Gastroesophageal sphincter (tissue), 4 donors: Measurements from ENCODE around the gene ZNF516. TPM values are rescaled to one million over a fixed set of nuclear protein-coding genes. Genes with fewer than 3 reads are reported as not detected.

ENCODE experiments used
- ATAC-seq: fragments of 150-250 bp; one replicate; pipeline ENCODE4 v1.9.1; 2016; ENCODE audit warnings: mild to moderate bottlenecking, moderate library complexity
- H3K27ac ChIP-seq, 4 donors: fragments of 200-600 bp; sonication (generic) in 3 of 4; 1 replicate in 3 of 4; 2 replicates in 1 of 4; pipeline ENCODE4 v1.5.1; 2016 to 2019
- H3K27me3 ChIP-seq: fragments of 200-600 bp; sonication (generic); one replicate; pipeline ENCODE4 v1.5.1; 2019
- H3K36me3 ChIP-seq, 2 donors: fragments of 200-600 bp; sonication (generic); one replicate each; pipeline ENCODE4 v1.5.1; 2019; ENCODE audit warnings: control low read depth in 1 of 2
- H3K4me1 ChIP-seq, 3 donors: fragments of 200-600 bp; sonication (generic); 1 replicate in 2 of 3; 2 replicates in 1 of 3; pipeline ENCODE4 v1.5.1; 2016 to 2019; ENCODE audit warnings: control low read depth in 2 of 3
- H3K4me3 ChIP-seq, 2 donors: fragments of 200-600 bp; sonication (generic); one replicate each; pipeline ENCODE4 v1.5.1; 2019; ENCODE audit warnings: mild to moderate bottlenecking in 1 of 2, moderate library complexity in 1 of 2
- H3K9me3 ChIP-seq, 3 donors: fragments of 200-600 bp; sonication (generic); one replicate each; pipeline ENCODE4 v1.5.1; 2017 to 2019; ENCODE audit warnings: control low read depth in 2 of 3
- CTCF ChIP-seq, 4 experiments: fragments of 200-600 bp in 2 of 4; fragments of 450-650 bp in 2 of 4; sonication (generic) in 1 of 4; IDR thresholded peaks; one replicate each; pipeline ENCODE4 v1.5.1; 2017 to 2019; ENCODE audit warnings: antibody characterized with exemption in 4 of 4, mild to moderate bottlenecking in 2 of 4, moderate library complexity in 2 of 4
- EP300 ChIP-seq: sonication (generic); formaldehyde crosslinking; IDR thresholded peaks from one replicate; pipeline ENCODE4 v1.6.1; 2017; ENCODE audit warnings: antibody characterized with exemption, mild to moderate bottlenecking
- POLR2A ChIP-seq, 2 donors: fragments of 450-650 bp; IDR thresholded peaks; one replicate each; pipeline ENCODE4 v1.6.1; 2017; ENCODE audit warnings: antibody characterized with exemption in 2 of 2, mild to moderate bottlenecking in 2 of 2, moderate library complexity in 1 of 2
- POLR2AphosphoS5 ChIP-seq: sonication (generic); formaldehyde crosslinking; IDR thresholded peaks from one replicate; pipeline ENCODE4 v1.6.1; 2017; ENCODE audit warnings: antibody characterized with exemption
- WGBS, 2 donors: methylation state at CpG; one replicate each; pipeline ENCODE4 v1.1.5; 2018; ENCODE audit warnings: low coverage in 1 of 2; 5-methylcytosine and 5-hydroxymethylcytosine counted together
- total RNA-seq, 4 donors: library from RNA; depleted of rRNA; stranded (reverse); fragments of >200 nt; gene quantifications; one replicate each; pipeline ENCODE4 v1.1.0, GENCODE V29; 2016

The ZNF516 gene
- total RNA-seq, 4 donors from 2014 or later = 17.8 to 43.8 (median 29.9) TPM

- peaks cover 0 to 21% of the 10 kb centered on the region in 2 donors for H3K36me3 ChIP-seq
- no peaks in the 10 kb centered on the region for H3K27me3 ChIP-seq
- TF ChIP-seq EP300 (no peak), POLR2AphosphoS5 (peak; percentile 93)
- peak overlapping the region in 1 of 2 donors; percentile 32 for H3K4me3 ChIP-seq
- ATAC-seq = peak; percentile 88
- no peaks in the 10 kb centered on the region for H3K9me3 ChIP-seq
- 54 to 57% methylated on average over 6 of the region's 26 CpGs for WGBS, 2 donors
- H3K27ac ChIP-seq = peak overlapping the region; percentile 36 to 87 (median 86)
- peaks cover 0 to 60% (median 16%) of the 10 kb centered on the region in 3 donors for H3K4me1 ChIP-seq
Measured at GRCh38 chr18:76459687-76460350, 35.2 kb downstream of the ZNF516 start.

- WGBS, 2 donors = no CpG with 5 or more reads among the region's 17 CpGs
- Histone ChIP-seq H3K27ac (peak overlapping the region; percentile 36 to 87 (median 86)), H3K36me3 (peaks cover 0 to 21% of the 10 kb centered on the region in 2 donors), H3K4me1 (peaks cover 0 to 65% (median 21%) of the 10 kb centered on the region in 3 donors), H3K4me3 (peak overlapping the region in 1 of 2 donors; percentile 32), H3K9me3 (no peaks in the 10 kb centered on the region), H3K27me3 (no peaks in the 10 kb centered on the region)
- no peak for ATAC-seq
- TF ChIP-seq POLR2AphosphoS5 (no peak), POLR2A (IDR thresholded peaks at IDR 0.05) (no peak), EP300 (no peak), CTCF (IDR thresholded peaks at IDR 0.05) (no peak)
Measured at GRCh38 chr18:76459312-76459686, 35.7 kb downstream of the ZNF516 start.

GRCh38 chr18:76458522-76459311, 36.3 kb downstream of the ZNF516 start:
- H3K27ac ChIP-seq = peak overlapping the region in 3 of 4 donors; percentile 85 to 87 (median 86)
- H3K27me3 ChIP-seq = no peaks in the 10 kb centered on the region
- WGBS, 2 donors = 90 to 93% methylated on average over 5 to 25 of the region's 51 CpGs
- no peaks in the 10 kb centered on the region for H3K9me3 ChIP-seq
- no peak for ATAC-seq
- TF ChIP-seq CTCF (IDR thresholded peaks at IDR 0.05) = no peak
- TF ChIP-seq POLR2A (IDR thresholded peaks at IDR 0.05) = no peak
- no peak for TF ChIP-seq EP300
- TF ChIP-seq POLR2AphosphoS5 = no peak
- peak overlapping the region in 1 of 2 donors; percentile 32 for H3K4me3 ChIP-seq
- peaks cover 0 to 71% (median 24%) of the 10 kb centered on the region in 3 donors for H3K4me1 ChIP-seq
- H3K36me3 ChIP-seq = peaks cover 0 to 21% of the 10 kb centered on the region in 2 donors

GRCh38 chr18:76457957-76458356, 37.1 kb downstream of the ZNF516 start:
- 80 to 91% methylated on average over 6 to 9 of the region's 9 CpGs for WGBS, 2 donors
- Histone ChIP-seq H3K9me3 (no peaks in the 10 kb centered on the region), H3K4me1 (peaks cover 0 to 79% (median 27%) of the 10 kb centered on the region in 3 donors), H3K4me3 (no peak overlapping the region), H3K27ac (no peak overlapping the region), H3K27me3 (no peaks in the 10 kb centered on the region), H3K36me3 (peaks cover 0 to 21% of the 10 kb centered on the region in 2 donors)
- no peak for ATAC-seq
- no peak for TF ChIP-seq POLR2AphosphoS5
- no peak for TF ChIP-seq CTCF (IDR thresholded peaks at IDR 0.05)
- TF ChIP-seq EP300 = no peak
- no peak for TF ChIP-seq POLR2A (IDR thresholded peaks at IDR 0.05)

GRCh38 chr18:76457475-76457874, 37.6 kb downstream of the ZNF516 start:
- WGBS, 2 donors = 87 to 90% methylated on average over 9 of the region's 9 CpGs
- Histone ChIP-seq H3K9me3 (no peaks in the 10 kb centered on the region), H3K4me1 (peaks cover 0 to 83% (median 32%) of the 10 kb centered on the region in 3 donors), H3K27ac (no peak overlapping the region), H3K4me3 (no peak overlapping the region), H3K36me3 (peaks cover 0 to 17% of the 10 kb centered on the region in 2 donors), H3K27me3 (no peaks in the 10 kb centered on the region)
- TF ChIP-seq CTCF (IDR thresholded peaks at IDR 0.05) (no peak), EP300 (no peak), POLR2A (IDR thresholded peaks at IDR 0.05) (no peak), POLR2AphosphoS5 (no peak)
- ATAC-seq = no peak
